NCI-H1105 (cell line): ENCODE data around the gene GDPD3.

Source experiments
- DNase-seq: peaks from one replicate; lab custom pipeline; 2025; lab: John Stamatoyannopoulos, UW

GDPD3 gene

DNA sequence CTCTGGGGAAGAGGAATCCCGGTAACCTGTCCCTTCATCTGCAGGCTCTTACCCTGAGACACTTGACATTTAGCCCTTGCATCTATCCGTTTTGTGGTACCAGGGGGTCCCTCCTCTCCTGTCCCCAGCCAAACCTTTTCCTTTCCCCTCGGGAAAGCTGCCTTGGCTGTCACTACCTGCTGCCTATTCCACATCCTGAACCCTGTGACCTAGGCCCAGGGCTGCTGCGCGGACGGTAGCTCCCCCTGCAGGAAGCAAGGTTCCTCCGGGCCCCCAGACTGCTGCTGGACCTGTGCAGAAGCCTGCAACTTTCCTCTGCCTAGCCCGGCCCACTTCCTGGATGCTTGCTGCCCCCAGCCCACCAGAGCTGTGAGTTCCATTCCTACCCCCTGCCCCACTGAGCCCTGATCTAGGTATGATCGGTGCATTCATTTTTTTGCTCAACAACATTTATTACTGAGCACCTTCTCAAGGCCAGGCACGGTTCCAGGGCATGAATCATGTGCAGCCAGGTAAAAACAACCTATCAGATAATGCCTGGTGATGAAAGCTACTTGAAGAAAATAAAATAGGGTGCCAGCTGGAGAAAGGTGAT lies 58.3 kb downstream of the GDPD3 start:
- no peak for DNase-seq
